Calu3 (cell line): Measurements from ENCODE around the gene ARX. TPM values are rescaled to one million over a fixed set of nuclear protein-coding genes. Genes with fewer than 3 reads are reported as not detected.

Experiments
- BruUV-seq: library from RNA; stranded (reverse); fragments of 400-500 nt; replicated peaks from 2 replicates; lab custom pipeline; 2021; lab: Mats Ljungman, UMichigan
- CTCF ChIA-PET: fragments of 300-600 bp; sonication (Branson Sonifier 250); formaldehyde crosslinking; loops from one replicate; lab custom pipeline; 2022; ENCODE audit warnings: antibody characterized with exemption; lab: Charles Lee
- DNase-seq: peaks from one replicate; pipeline ENCODE4 v3.0.0; 2022
- H3K27ac Mint-ChIP-seq: one replicate; pipeline ENCODE4 v1.8.0; 2022; ENCODE audit warnings: mixed read lengths; ENCODE audit not compliant: unreplicated experiment
- H3K27me3 Mint-ChIP-seq: one replicate; pipeline ENCODE4 v1.8.0; 2022; ENCODE audit warnings: mixed read lengths; ENCODE audit not compliant: unreplicated experiment
- H3K36me3 Mint-ChIP-seq: one replicate; pipeline ENCODE4 v1.8.0; 2022; ENCODE audit warnings: mild to moderate bottlenecking, moderate library complexity, mixed read lengths; ENCODE audit not compliant: insufficient read depth, unreplicated experiment
- H3K4me1 Mint-ChIP-seq: one replicate; pipeline ENCODE4 v1.8.0; 2022; ENCODE audit warnings: mild to moderate bottlenecking, low read depth, mixed read lengths; ENCODE audit not compliant: unreplicated experiment
- H3K4me3 Mint-ChIP-seq: one replicate; pipeline ENCODE4 v1.8.0; 2022; ENCODE audit warnings: mild to moderate bottlenecking, low read depth, moderate library complexity, mixed read lengths; ENCODE audit not compliant: unreplicated experiment
- H3K9me3 Mint-ChIP-seq: one replicate; pipeline ENCODE4 v1.8.0; 2022; ENCODE audit warnings: low read depth, mixed read lengths; ENCODE audit not compliant: unreplicated experiment
- intact Hi-C: fragments of 100-400 bp; cut with micrococcal nuclease; formaldehyde crosslinking; loops from one replicate; pipeline ENCODE4 v1.10.0; 2022; ENCODE audit not compliant: unreplicated experiment
- total RNA-seq: library from RNA; stranded (reverse); gene quantifications from 2 replicates; pipeline ENCODE4 v1.2.3, GENCODE V29; 2022
- TF ChIP-seq, protein P1 (sequence below): fragments of 200-600 bp; IDR thresholded peaks from one replicate; pipeline ENCODE4 v1.8.0; 2022; ENCODE audit warnings: antibody characterized with exemption; ENCODE audit not compliant: unreplicated experiment

ARX gene
- total RNA-seq, 1 experiment from 2014 or later: not detected

DNA sequence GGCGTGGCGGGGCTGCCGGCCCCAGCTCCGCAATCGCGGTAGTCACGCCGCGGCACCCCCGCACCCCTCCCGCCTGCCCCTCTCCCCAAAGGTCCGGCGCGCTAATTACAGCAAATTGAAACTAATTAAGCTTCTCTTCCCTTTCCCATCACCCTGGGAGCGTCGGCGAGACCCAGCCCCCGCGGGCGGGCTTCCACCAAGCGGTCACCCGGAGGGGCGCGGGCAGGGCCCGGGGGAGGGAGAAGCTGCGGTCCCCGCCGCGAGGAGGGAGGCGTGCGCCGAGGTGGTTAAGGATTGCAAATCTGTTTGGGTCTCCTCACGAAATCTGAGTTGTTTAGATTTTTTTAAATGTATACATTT lies 13.1 kb downstream of the ARX start:
- TF ChIP-seq, protein P1, sequence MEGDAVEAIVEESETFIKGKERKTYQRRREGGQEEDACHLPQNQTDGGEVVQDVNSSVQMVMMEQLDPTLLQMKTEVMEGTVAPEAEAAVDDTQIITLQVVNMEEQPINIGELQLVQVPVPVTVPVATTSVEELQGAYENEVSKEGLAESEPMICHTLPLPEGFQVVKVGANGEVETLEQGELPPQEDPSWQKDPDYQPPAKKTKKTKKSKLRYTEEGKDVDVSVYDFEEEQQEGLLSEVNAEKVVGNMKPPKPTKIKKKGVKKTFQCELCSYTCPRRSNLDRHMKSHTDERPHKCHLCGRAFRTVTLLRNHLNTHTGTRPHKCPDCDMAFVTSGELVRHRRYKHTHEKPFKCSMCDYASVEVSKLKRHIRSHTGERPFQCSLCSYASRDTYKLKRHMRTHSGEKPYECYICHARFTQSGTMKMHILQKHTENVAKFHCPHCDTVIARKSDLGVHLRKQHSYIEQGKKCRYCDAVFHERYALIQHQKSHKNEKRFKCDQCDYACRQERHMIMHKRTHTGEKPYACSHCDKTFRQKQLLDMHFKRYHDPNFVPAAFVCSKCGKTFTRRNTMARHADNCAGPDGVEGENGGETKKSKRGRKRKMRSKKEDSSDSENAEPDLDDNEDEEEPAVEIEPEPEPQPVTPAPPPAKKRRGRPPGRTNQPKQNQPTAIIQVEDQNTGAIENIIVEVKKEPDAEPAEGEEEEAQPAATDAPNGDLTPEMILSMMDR: no peak
- CTCF ChIA-PET: no interaction called here
- peak overlapping the region; percentile 73 for H3K4me3 Mint-ChIP-seq
- H3K9me3 Mint-ChIP-seq: no peaks in the 10 kb centered on the region
- H3K27me3 Mint-ChIP-seq: peaks cover 51% of the 10 kb centered on the region
- no peak for DNase-seq
- H3K4me1 Mint-ChIP-seq: peaks cover 9% of the 10 kb centered on the region
- intact Hi-C loops: no loop called here
- no TSS peak for BruUV-seq
- peak overlapping the region; percentile 53 for H3K27ac Mint-ChIP-seq
- peaks cover 21% of the 10 kb centered on the region for H3K36me3 Mint-ChIP-seq

DNA sequence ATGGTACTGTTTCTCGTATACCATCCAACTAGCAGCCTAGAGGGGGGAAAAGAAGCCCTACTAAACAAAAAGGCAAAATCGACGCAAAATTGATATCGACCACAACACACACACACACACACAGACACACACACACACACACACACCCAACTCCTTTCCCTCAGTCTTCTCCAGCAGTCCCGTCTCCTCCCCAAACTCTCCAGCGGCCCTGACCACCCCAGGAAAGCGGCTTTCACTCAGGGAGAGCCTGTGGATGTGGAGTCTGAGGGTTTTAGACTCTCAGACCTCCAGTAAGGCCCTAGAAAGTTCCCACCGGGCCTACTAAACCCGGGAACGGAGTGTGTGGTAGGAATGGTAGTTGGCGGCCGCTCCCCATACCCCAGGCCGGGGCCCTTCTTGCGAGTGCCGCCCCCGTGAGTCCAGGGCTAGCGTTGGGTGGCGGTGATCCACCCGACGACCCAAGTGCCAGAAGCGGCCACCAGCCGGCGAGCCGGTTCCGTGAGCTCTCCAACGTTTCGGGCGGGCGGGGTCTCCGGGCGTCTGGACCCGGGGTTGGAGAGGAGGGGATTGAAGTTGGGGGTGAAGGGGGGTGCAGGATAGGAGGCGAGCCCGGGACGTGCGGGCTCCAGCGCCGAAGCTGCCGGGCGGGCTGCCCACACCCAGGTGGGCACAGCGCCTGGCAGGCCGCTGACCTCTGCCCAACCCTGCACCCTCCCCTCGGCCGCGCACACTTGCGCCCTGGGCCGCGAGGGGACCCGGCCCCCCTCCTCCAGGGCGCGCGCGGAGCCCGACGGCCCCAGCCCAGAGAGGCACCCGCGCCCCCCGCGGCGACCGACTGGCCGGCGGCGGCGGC lies 13.7 kb downstream of the ARX start:
- Mint-ChIP-seq H3K27me3 (peaks cover 46% of the 10 kb centered on the region), H3K36me3 (peaks cover 21% of the 10 kb centered on the region), H3K27ac (no peak overlapping the region), H3K4me3 (no peak overlapping the region), H3K4me1 (peaks cover 9% of the 10 kb centered on the region), H3K9me3 (no peaks in the 10 kb centered on the region)
- intact Hi-C loops: no loop called here
- DNase-seq: no peak
- TF ChIP-seq, protein P1: no peak
- CTCF ChIA-PET: no interaction called here
- no TSS peak for BruUV-seq

DNA sequence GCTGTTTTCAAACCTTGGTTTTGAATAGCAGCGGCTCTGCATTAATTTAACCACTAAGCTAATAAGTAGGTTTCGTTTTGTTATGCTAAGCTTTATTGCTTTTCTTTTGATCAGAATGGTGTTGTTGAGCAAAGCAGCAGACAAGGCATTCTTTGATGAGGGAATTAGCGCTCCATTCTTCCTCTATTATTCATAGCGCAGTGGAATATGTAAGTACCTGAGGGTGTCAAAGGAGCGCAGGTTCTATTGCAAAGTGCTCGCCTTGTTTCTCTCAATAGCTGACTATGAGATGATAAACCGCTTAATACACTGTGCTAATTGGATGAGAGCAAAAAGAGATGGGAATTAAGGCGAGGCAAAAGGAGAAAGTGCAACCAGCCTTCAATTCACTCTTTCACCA lies 16.3 kb downstream of the ARX start:
- CTCF ChIA-PET: no interaction called here
- no peak overlapping the region for H3K4me3 Mint-ChIP-seq
- no peak for DNase-seq
- BruUV-seq: no TSS peak
- TF ChIP-seq, protein P1: no peak
- peaks cover 22% of the 10 kb centered on the region for H3K27me3 Mint-ChIP-seq
- no peaks in the 10 kb centered on the region for H3K9me3 Mint-ChIP-seq
- H3K4me1 Mint-ChIP-seq: peaks cover 8% of the 10 kb centered on the region
- intact Hi-C loops: no loop called here
- no peak overlapping the region for H3K27ac Mint-ChIP-seq
- peaks cover 13% of the 10 kb centered on the region for H3K36me3 Mint-ChIP-seq

DNA sequence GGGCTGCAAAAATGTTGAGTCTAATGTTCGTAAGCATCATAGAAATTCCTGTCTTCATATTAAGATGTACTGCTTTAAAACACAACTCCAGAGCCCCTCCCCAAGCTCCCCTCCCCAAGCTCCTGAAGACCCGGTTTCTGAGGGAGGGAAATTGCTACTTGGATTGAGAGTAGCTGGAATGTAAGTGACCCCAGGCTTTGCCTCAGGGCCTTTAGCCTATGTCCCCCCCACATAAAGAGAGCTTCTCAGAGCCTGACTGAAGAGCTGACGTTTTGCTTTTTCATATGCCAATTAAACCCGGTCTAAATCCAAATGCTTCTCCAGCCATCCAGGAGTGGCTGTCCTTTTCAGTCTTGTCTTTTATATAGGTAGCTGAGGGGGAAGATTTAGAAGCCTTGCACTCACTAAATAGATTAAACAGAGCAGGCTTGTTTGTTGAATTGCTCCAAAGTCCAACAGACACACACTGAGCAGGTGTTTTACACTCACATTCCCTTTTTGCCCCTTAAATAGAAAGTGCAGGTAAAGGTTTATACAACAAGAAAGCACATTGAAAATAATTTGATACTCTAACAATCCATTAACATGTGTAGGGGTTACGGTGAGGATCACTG lies 19.6 kb downstream of the ARX start:
- no peak overlapping the region for H3K4me3 Mint-ChIP-seq
- H3K27me3 Mint-ChIP-seq: no peaks in the 10 kb centered on the region
- no peaks in the 10 kb centered on the region for H3K9me3 Mint-ChIP-seq
- no peak overlapping the region for H3K27ac Mint-ChIP-seq
- H3K36me3 Mint-ChIP-seq: no peaks in the 10 kb centered on the region
- H3K4me1 Mint-ChIP-seq: no peaks in the 10 kb centered on the region
- intact Hi-C loops: no loop called here
- CTCF ChIA-PET: no interaction called here
- no TSS peak for BruUV-seq
- TF ChIP-seq, protein P1: no peak
- DNase-seq: no peak
